GM23338 (cell line): ENCODE results near the gene MDGA2. TPM values are rescaled to one million over a fixed set of nuclear protein-coding genes. Genes with fewer than 3 reads are reported as not detected.

Experiments used
- ATAC-seq: fragments of 200-7000 bp; cut with Tn5 transposase; 3 replicates; pipeline ENCODE4 v1.9.1; 2020
- DNase-seq: peaks from one replicate; pipeline ENCODE4 v3.0.0-alpha.2; 2015; ENCODE audit warnings: low spot score
- H2AFZ ChIP-seq: fragments of 200-600 bp; sonication (generic); 2 replicates; pipeline ENCODE4 v1.8.0; 2016; ENCODE audit warnings: antibody characterized with exemption, mild to moderate bottlenecking, moderate library complexity
- H3F3A ChIP-seq: fragments of 200-600 bp; sonication (generic); replicated peaks from 2 replicates; pipeline ENCODE4 v1.8.0; 2017; ENCODE audit warnings: antibody characterized with exemption, mixed run types, low read depth
- H3K27ac ChIP-seq: fragments of 200-600 bp; sonication (generic); 2 replicates; pipeline ENCODE4 v1.6.1; 2016; ENCODE audit warnings: low read depth
- H3K27me3 ChIP-seq: fragments of 200-600 bp; sonication (generic); 2 replicates; pipeline ENCODE4 v1.8.0; 2016; ENCODE audit warnings: mild to moderate bottlenecking, mixed run types, moderate library complexity; ENCODE audit not compliant: insufficient read depth
- H3K36me3 ChIP-seq: fragments of 200-600 bp; sonication (generic); 2 replicates; pipeline ENCODE4 v1.8.0; 2016; ENCODE audit warnings: mild to moderate bottlenecking; ENCODE audit not compliant: insufficient read depth
- H3K4me1 ChIP-seq: fragments of 200-600 bp; sonication (generic); 2 replicates; pipeline ENCODE4 v1.8.0; 2016; ENCODE audit warnings: mild to moderate bottlenecking, moderate library complexity; ENCODE audit not compliant: insufficient read depth
- H3K4me2 ChIP-seq: fragments of 200-600 bp; sonication (generic); 2 replicates; pipeline ENCODE4 v1.7.1; 2017; ENCODE audit warnings: mixed run types
- H3K4me3 ChIP-seq: fragments of 200-600 bp; sonication (generic); 2 replicates; pipeline ENCODE4 v1.6.1; 2016; ENCODE audit warnings: mixed run types
- H3K79me2 ChIP-seq: fragments of 200-600 bp; sonication (generic); replicated peaks from 2 replicates; pipeline ENCODE4 v1.8.0; 2017; ENCODE audit warnings: mild to moderate bottlenecking; ENCODE audit not compliant: insufficient read depth
- H3K9me2 ChIP-seq: fragments of 200-600 bp; sonication (generic); 2 replicates; pipeline ENCODE4 v1.8.0; 2017; ENCODE audit not compliant: insufficient read depth
- H4K20me1 ChIP-seq: fragments of 200-600 bp; sonication (generic); replicated peaks from 2 replicates; pipeline ENCODE4 v1.8.0; 2017; ENCODE audit warnings: mild to moderate bottlenecking; ENCODE audit not compliant: insufficient read depth
- H3K27ac Mint-ChIP-seq: 2 replicates; pipeline ENCODE4 v1.8.0; 2020; ENCODE audit warnings: inconsistent platforms, mild to moderate bottlenecking, moderate library complexity, mixed read lengths
- H3K27me3 Mint-ChIP-seq: 3 replicates; pipeline ENCODE4 v1.8.0; 2022; ENCODE audit warnings: low read depth, mild to moderate bottlenecking, moderate library complexity, mixed read lengths, inconsistent platforms; ENCODE audit not compliant: insufficient read depth, poor library complexity
- H3K36me3 Mint-ChIP-seq: 3 replicates; pipeline ENCODE4 v1.8.0; 2021; ENCODE audit warnings: low read depth, mild to moderate bottlenecking, inconsistent platforms, moderate library complexity, mixed read lengths
- H3K4me1 Mint-ChIP-seq: 3 replicates; pipeline ENCODE4 v1.8.0; 2020; ENCODE audit warnings: mild to moderate bottlenecking, inconsistent platforms, mixed read lengths
- H3K4me3 Mint-ChIP-seq: 3 replicates; pipeline ENCODE4 v1.8.0; 2021; ENCODE audit warnings: moderate library complexity, mild to moderate bottlenecking, inconsistent platforms, mixed read lengths
- H3K9me3 Mint-ChIP-seq: 3 replicates; pipeline ENCODE4 v1.8.0; 2020; ENCODE audit warnings: moderate library complexity, mild to moderate bottlenecking, inconsistent platforms, mixed read lengths
- CREB1 ChIP-seq: fragments of 250-450 bp; sonication (Bioruptor Pico); IDR thresholded peaks from 2 replicates; pipeline ENCODE4 v1.5.0; 2020; ENCODE audit warnings: low read depth, mild to moderate bottlenecking, moderate library complexity
- ETS1 ChIP-seq: IDR thresholded peaks from 2 replicates; pipeline ENCODE4 v1.6.1; 2016; ENCODE audit warnings: antibody characterized with exemption
- EZH2 ChIP-seq: fragments of 200-600 bp; sonication (generic); IDR thresholded peaks from one replicate; pipeline ENCODE4 v1.8.0; 2017; ENCODE audit warnings: antibody characterized with exemption, mild to moderate bottlenecking, low read depth; ENCODE audit not compliant: unreplicated experiment
- EZH2phosphoT487 ChIP-seq: fragments of 200-600 bp; sonication (generic); IDR thresholded peaks from one replicate; pipeline ENCODE4 v1.8.1; 2018; ENCODE audit warnings: antibody characterized with exemption; ENCODE audit not compliant: unreplicated experiment
- JUNB ChIP-seq: IDR thresholded peaks from one replicate; pipeline ENCODE4 v1.6.1; 2016; ENCODE audit warnings: antibody characterized with exemption; ENCODE audit not compliant: unreplicated experiment
- NANOG ChIP-seq: IDR thresholded peaks from 2 replicates; pipeline ENCODE4 v1.6.1; 2016; ENCODE audit warnings: antibody characterized with exemption, borderline replicate concordance
- REST ChIP-seq: IDR thresholded peaks from one replicate; pipeline ENCODE4 v1.6.1; 2018; ENCODE audit warnings: antibody characterized with exemption; ENCODE audit not compliant: unreplicated experiment
- STAT1 ChIP-seq: IDR thresholded peaks from one replicate; pipeline ENCODE4 v1.6.1; 2016; ENCODE audit warnings: antibody characterized with exemption; ENCODE audit not compliant: unreplicated experiment
- ZNF114 ChIP-seq: fragments of 250-450 bp; sonication (Bioruptor Pico); IDR thresholded peaks from 2 replicates; pipeline ENCODE4 v1.5.0; 2020; ENCODE audit warnings: mild to moderate bottlenecking, moderate library complexity
- polyA plus RNA-seq: library from polyadenylated mRNA; unstranded; fragments of >200 nt; fragmentation: Nextera tagmentation; extraction: Ambion mirVana; gene quantifications from 2 replicates; pipeline ENCODE4 v1.2.1, GENCODE V29; 2016
- total RNA-seq: library from RNA; depleted of rRNA; stranded (reverse); fragments of >200 nt; shearing (Covaris generic); gene quantifications from 2 replicates; pipeline ENCODE4 v1.2.3, GENCODE V29; 2014
- TF ChIP-seq, protein P1 (sequence below), 2 experiments: fragments of 200-600 bp in 1 of 2; sonication (generic) in 1 of 2; conservative IDR thresholded peaks; 2 replicates each; pipeline versions ENCODE4 v1.5.1 to v1.6.1; 2016 to 2017; ENCODE audit warnings: antibody characterized with exemption in 2 of 2, low read depth in 2 of 2, mild to moderate bottlenecking in 2 of 2, moderate library complexity in 1 of 2
- TF ChIP-seq, protein P2 (sequence below): fragments of 250-450 bp; sonication (Bioruptor Pico); IDR thresholded peaks from 2 replicates; pipeline ENCODE4 v1.5.0; 2020; ENCODE audit warnings: mild to moderate bottlenecking, moderate library complexity

The MDGA2 gene
- total and polyA plus RNA-seq, 2 experiments from 2014 or later = 0.68 to 1.7 TPM

GRCh38 chr14:47509957-47510356 lies 165.4 kb downstream of the MDGA2 start:
- H3F3A ChIP-seq = no peaks in the 10 kb centered on the region
- H3K4me1 ChIP-seq = 0 out of 2 replicates have a peak, but pooled peaks cover 11% of the 10 kb centered on the region
- no peaks in the 10 kb centered on the region for H3K9me3 Mint-ChIP-seq
- H3K27me3 Mint-ChIP-seq = peaks cover 3% of the 10 kb centered on the region
- H3K36me3 Mint-ChIP-seq = no peaks in the 10 kb centered on the region
- H3K4me2 ChIP-seq = no peak overlapping the region
- no peaks in the 10 kb centered on the region for H3K9me2 ChIP-seq
- H3K27ac Mint-ChIP-seq = no peak overlapping the region
- no peaks in the 10 kb centered on the region for H4K20me1 ChIP-seq
- peak overlapping the region; percentile 33; the same call in 1 of the 2 replicates for H2AFZ ChIP-seq
- ATAC-seq = peak; percentile 79
- TF ChIP-seq ZNF114 (CRISPR knock-in tag) (no peak), EZH2phosphoT487 (no peak), STAT1 (no peak), EZH2 (no peak), NANOG (no peak), ETS1 (no peak), CREB1 (CRISPR knock-in tag) (no peak), REST (no peak), JUNB (no peak)
- TF ChIP-seq, protein P1, sequence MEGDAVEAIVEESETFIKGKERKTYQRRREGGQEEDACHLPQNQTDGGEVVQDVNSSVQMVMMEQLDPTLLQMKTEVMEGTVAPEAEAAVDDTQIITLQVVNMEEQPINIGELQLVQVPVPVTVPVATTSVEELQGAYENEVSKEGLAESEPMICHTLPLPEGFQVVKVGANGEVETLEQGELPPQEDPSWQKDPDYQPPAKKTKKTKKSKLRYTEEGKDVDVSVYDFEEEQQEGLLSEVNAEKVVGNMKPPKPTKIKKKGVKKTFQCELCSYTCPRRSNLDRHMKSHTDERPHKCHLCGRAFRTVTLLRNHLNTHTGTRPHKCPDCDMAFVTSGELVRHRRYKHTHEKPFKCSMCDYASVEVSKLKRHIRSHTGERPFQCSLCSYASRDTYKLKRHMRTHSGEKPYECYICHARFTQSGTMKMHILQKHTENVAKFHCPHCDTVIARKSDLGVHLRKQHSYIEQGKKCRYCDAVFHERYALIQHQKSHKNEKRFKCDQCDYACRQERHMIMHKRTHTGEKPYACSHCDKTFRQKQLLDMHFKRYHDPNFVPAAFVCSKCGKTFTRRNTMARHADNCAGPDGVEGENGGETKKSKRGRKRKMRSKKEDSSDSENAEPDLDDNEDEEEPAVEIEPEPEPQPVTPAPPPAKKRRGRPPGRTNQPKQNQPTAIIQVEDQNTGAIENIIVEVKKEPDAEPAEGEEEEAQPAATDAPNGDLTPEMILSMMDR (conservative IDR thresholded peaks at IDR 0.05; ENCODE audit: low read depth in 2 of 2) = no peak
- TF ChIP-seq, protein P2, sequence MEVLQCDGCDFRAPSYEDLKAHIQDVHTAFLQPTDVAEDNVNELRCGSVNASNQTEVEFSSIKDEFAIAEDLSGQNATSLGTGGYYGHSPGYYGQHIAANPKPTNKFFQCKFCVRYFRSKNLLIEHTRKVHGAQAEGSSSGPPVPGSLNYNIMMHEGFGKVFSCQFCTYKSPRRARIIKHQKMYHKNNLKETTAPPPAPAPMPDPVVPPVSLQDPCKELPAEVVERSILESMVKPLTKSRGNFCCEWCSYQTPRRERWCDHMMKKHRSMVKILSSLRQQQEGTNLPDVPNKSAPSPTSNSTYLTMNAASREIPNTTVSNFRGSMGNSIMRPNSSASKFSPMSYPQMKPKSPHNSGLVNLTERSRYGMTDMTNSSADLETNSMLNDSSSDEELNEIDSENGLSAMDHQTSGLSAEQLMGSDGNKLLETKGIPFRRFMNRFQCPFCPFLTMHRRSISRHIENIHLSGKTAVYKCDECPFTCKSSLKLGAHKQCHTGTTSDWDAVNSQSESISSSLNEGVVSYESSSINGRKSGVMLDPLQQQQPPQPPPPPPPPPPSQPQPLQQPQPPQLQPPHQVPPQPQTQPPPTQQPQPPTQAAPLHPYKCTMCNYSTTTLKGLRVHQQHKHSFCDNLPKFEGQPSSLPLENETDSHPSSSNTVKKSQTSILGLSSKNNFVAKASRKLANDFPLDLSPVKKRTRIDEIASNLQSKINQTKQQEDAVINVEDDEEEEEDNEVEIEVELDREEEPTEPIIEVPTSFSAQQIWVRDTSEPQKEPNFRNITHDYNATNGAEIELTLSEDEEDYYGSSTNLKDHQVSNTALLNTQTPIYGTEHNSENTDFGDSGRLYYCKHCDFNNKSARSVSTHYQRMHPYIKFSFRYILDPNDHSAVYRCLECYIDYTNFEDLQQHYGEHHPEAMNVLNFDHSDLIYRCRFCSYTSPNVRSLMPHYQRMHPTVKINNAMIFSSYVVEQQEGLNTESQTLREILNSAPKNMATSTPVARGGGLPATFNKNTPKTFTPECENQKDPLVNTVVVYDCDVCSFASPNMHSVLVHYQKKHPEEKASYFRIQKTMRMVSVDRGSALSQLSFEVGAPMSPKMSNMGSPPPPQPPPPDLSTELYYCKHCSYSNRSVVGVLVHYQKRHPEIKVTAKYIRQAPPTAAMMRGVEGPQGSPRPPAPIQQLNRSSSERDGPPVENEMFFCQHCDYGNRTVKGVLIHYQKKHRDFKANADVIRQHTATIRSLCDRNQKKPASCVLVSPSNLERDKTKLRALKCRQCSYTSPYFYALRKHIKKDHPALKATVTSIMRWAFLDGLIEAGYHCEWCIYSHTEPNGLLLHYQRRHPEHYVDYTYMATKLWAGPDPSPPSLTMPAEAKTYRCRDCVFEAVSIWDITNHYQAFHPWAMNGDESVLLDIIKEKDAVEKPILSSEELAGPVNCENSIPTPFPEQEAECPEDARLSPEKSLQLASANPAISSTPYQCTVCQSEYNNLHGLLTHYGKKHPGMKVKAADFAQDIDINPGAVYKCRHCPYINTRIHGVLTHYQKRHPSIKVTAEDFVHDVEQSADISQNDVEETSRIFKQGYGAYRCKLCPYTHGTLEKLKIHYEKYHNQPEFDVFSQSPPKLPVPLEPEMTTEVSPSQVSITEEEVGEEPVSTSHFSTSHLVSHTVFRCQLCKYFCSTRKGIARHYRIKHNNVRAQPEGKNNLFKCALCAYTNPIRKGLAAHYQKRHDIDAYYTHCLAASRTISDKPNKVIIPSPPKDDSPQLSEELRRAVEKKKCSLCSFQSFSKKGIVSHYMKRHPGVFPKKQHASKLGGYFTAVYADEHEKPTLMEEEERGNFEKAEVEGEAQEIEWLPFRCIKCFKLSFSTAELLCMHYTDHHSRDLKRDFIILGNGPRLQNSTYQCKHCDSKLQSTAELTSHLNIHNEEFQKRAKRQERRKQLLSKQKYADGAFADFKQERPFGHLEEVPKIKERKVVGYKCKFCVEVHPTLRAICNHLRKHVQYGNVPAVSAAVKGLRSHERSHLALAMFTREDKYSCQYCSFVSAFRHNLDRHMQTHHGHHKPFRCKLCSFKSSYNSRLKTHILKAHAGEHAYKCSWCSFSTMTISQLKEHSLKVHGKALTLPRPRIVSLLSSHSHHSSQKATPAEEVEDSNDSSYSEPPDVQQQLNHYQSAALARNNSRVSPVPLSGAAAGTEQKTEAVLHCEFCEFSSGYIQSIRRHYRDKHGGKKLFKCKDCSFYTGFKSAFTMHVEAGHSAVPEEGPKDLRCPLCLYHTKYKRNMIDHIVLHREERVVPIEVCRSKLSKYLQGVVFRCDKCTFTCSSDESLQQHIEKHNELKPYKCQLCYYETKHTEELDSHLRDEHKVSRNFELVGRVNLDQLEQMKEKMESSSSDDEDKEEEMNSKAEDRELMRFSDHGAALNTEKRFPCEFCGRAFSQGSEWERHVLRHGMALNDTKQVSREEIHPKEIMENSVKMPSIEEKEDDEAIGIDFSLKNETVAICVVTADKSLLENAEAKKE (CRISPR knock-in tag) = no peak
- peak; percentile 12 for DNase-seq
- H3K4me3 ChIP-seq = no peak overlapping the region
- no peak overlapping the region for H3K4me3 Mint-ChIP-seq
- peaks cover 6% of the 10 kb centered on the region for H3K4me1 Mint-ChIP-seq
- H3K36me3 ChIP-seq = no peaks in the 10 kb centered on the region
- no peaks in the 10 kb centered on the region for H3K27me3 ChIP-seq
- no peaks in the 10 kb centered on the region for H3K79me2 ChIP-seq
- H3K27ac ChIP-seq = no peak overlapping the region
